Posterior vena cava (tissue), 2 donors: ENCODE data around the gene CYP1B1. TPM values are rescaled to one million over a fixed set of nuclear protein-coding genes. Genes with fewer than 3 reads are reported as not detected.
"Not testable (repeated sequence)": the region's sequence is repeated elsewhere in the genome, so short reads cannot be mapped to it uniquely, and the experiment has no call there.

Experiments
- DNase-seq: peaks from one replicate; pipeline ENCODE4 v3.0.0-alpha.2; 2020; ENCODE audit warnings: low spot score
- intact Hi-C, 2 donors: fragments of 100-400 bp; cut with DNase I; formaldehyde crosslinking; loops; one replicate each; pipeline versions ENCODE4 v1.14.1 to v1.14.2; 2022 to 2023
- total RNA-seq, 2 donors: library from RNA; stranded (reverse); fragmentation: NEBNext Ultra II Directional; extraction: Animal tissue kit (Norgen Biotek cat#: 25700); gene quantifications; one replicate each; pipeline ENCODE4 v1.2.1, GENCODE V29; 2021
- donor health status: DM: yes; HTN: yes; CAD: no.
- donor health status: DM: yes; HTN: yes; CAD: no.

CYP1B1 gene
- total RNA-seq, 2 donors from 2014 or later, result 49.8 to 90.9 TPM

- no peak for DNase-seq
- intact Hi-C loops, result no loop called here
Measured at GRCh38 chr2:38100328-38100727, 24.4 kb upstream of the CYP1B1 start.

GRCh38 chr2:38099099-38100028 is 23.4 kb upstream of the CYP1B1 start:
- intact Hi-C loops, result no loop called here
- no peak for DNase-seq

GRCh38 chr2:38098421-38099098 is 22.6 kb upstream of the CYP1B1 start:
- intact Hi-C loops, result no loop called here
- DNase-seq, result no peak

GRCh38 chr2:38097988-38098385 is 22.0 kb upstream of the CYP1B1 start:
- DNase-seq, result no peak
- intact Hi-C loops, result no loop called here

- intact Hi-C loops, result no loop called here
- no peak for DNase-seq
Measured at GRCh38 chr2:38097258-38097987, 21.5 kb upstream of the CYP1B1 start.

GRCh38 chr2:38095996-38096861 is 20.3 kb upstream of the CYP1B1 start:
- intact Hi-C loops, result no loop called here
- no peak for DNase-seq

- DNase-seq, result no peak
- intact Hi-C loops, result no loop called here
Measured at GRCh38 chr2:38095079-38095995, 19.4 kb upstream of the CYP1B1 start.

- no peak for DNase-seq
- intact Hi-C loops, result no loop called here
Measured at GRCh38 chr2:38093527-38094165, 17.7 kb upstream of the CYP1B1 start.

- DNase-seq, result peak; percentile 87
- intact Hi-C loops, result no loop called here
Measured at GRCh38 chr2:38092196-38092902, 16.4 kb upstream of the CYP1B1 start.

GRCh38 chr2:38091760-38092159 is 15.8 kb upstream of the CYP1B1 start:
- DNase-seq, result no peak
- intact Hi-C loops, result no loop called here

GRCh38 chr2:38090928-38091327 is 15.0 kb upstream of the CYP1B1 start:
- no peak for DNase-seq
- intact Hi-C loops, result no loop called here

GRCh38 chr2:38090212-38090611 is 14.3 kb upstream of the CYP1B1 start:
- intact Hi-C loops, DNase-seq: not testable (repeated sequence)

GRCh38 chr2:38085998-38086698 is 10.2 kb upstream of the CYP1B1 start:
- intact Hi-C loops, DNase-seq: not testable (repeated sequence)

- DNase-seq, result not testable (repeated sequence)
Measured at GRCh38 chr2:38084556-38084955, 8.6 kb upstream of the CYP1B1 start.

GRCh38 chr2:38082727-38083126 is 6.8 kb upstream of the CYP1B1 start:
- intact Hi-C loops, DNase-seq: not testable (repeated sequence)

More at GRCh38 chr2:38084556-38084955, 8.6 kb upstream of the CYP1B1 start:
- intact Hi-C loops, result not testable (repeated sequence)

- intact Hi-C loops, result no loop called here
- DNase-seq, result no peak
Measured at GRCh38 chr2:38080346-38080745, 4.4 kb upstream of the CYP1B1 start.
